ENCODE measurements around the gene WDR74.

WDR74 gene

GRCh38 chr11:62791501-62792201 lies 47.7 kb downstream of the WDR74 start, which contains the start of gene TMEM223:
TMEM223 (minus strand) TSS chr11:62792006; CDS start chr11:62791994, 12 bp downstream.
- DNase-seq: peak; percentile 76

- no peak for DNase-seq
Observed at GRCh38 chr11:62789576-62789975, 49.8 kb downstream of the WDR74 start.

- DNase-seq: no peak
Observed at GRCh38 chr11:62788991-62789390, 50.4 kb downstream of the WDR74 start.

GRCh38 chr11:62787005-62787759 lies 52.2 kb downstream of the WDR74 start, which contains the start of gene TMEM179B:
TMEM179B (plus strand) TSS chr11:62787402; CDS start chr11:62787432, 30 bp downstream.
- peak; percentile 98 for DNase-seq

GRCh38 chr11:62786318-62787004 lies 52.9 kb downstream of the WDR74 start:
- peak; percentile 84 for DNase-seq

Measured in HCEC 1CT (cell line).